Ascending aorta (tissue), 2 donors: ENCODE results near the gene EXOC3. TPM values are rescaled to one million over a fixed set of nuclear protein-coding genes. Genes with fewer than 3 reads are reported as not detected.

Experiments used
- DNase-seq, 2 donors: peaks; one replicate each; pipeline ENCODE4 v3.0.0-alpha.2; 2019; ENCODE audit warnings: low spot score in 2 of 2
- H3K27ac ChIP-seq, 2 donors: fragments of 200-600 bp; sonication (generic); one replicate each; pipeline ENCODE4 v1.5.1; 2016 to 2017; ENCODE audit warnings: mild to moderate bottlenecking in 1 of 2
- H3K27me3 ChIP-seq: fragments of 200-600 bp; sonication (generic); one replicate; pipeline ENCODE4 v1.5.1; 2017
- H3K36me3 ChIP-seq, 2 donors: fragments of 200-600 bp; sonication (generic); one replicate each; pipeline ENCODE4 v1.5.1; 2016
- H3K4me1 ChIP-seq, 2 donors: fragments of 200-600 bp; sonication (generic); one replicate each; pipeline ENCODE4 v1.5.1; 2016 to 2017; ENCODE audit warnings: mild to moderate bottlenecking in 1 of 2
- H3K4me3 ChIP-seq, 2 donors: fragments of 200-600 bp; sonication (generic); one replicate each; pipeline ENCODE4 v1.5.1; 2016 to 2017; ENCODE audit warnings: mild to moderate bottlenecking in 1 of 2
- H3K9me3 ChIP-seq, 2 donors: fragments of 200-600 bp; sonication (generic); one replicate each; pipeline ENCODE4 v1.5.1; 2016
- CTCF ChIP-seq, 3 experiments: fragments of 200-600 bp in 2 of 3; fragments of 450-650 bp in 1 of 3; sonication (generic) in 2 of 3; IDR thresholded peaks; one replicate each; pipeline ENCODE4 v1.5.1; 2016 to 2019; ENCODE audit warnings: antibody characterized with exemption in 3 of 3, mild to moderate bottlenecking in 1 of 3, moderate library complexity in 1 of 3
- intact Hi-C: fragments of 100-400 bp; cut with DNase I; formaldehyde crosslinking; loops from one replicate; pipeline ENCODE4 v1.15.1; 2023
- total RNA-seq: library from RNA; depleted of rRNA; stranded (reverse); fragments of >200 nt; gene quantifications from one replicate; pipeline ENCODE4 v1.1.0, GENCODE V29; 2016

The EXOC3 gene
- total RNA-seq, 1 donor from 2014 or later, result 56.7 TPM

GRCh38 chr5:415928-416635, 26.9 kb upstream of the EXOC3 start:
- TF ChIP-seq CTCF (IDR thresholded peaks at IDR 0.05), result no peak
- Histone ChIP-seq H3K4me1 (no peaks in the 10 kb centered on the region), H3K27me3 (no peaks in the 10 kb centered on the region), H3K36me3 (no peaks in the 10 kb centered on the region), H3K4me3 (peak overlapping the region in 1 of 2 donors; percentile 5), H3K27ac (peak overlapping the region in 1 of 2 donors; percentile 90), H3K9me3 (no peaks in the 10 kb centered on the region)
- intact Hi-C loops, result no loop called here
- DNase-seq, result peak in 1 of 2 donors; percentile 59

GRCh38 chr5:416636-416960, 26.4 kb upstream of the EXOC3 start:
- TF ChIP-seq CTCF (IDR thresholded peaks at IDR 0.05), result no peak
- intact Hi-C loops, result no loop called here
- Histone ChIP-seq H3K27me3 (no peaks in the 10 kb centered on the region), H3K9me3 (no peaks in the 10 kb centered on the region), H3K4me1 (no peaks in the 10 kb centered on the region), H3K4me3 (no peak overlapping the region), H3K36me3 (no peaks in the 10 kb centered on the region), H3K27ac (no peak overlapping the region)
- no peak for DNase-seq

GRCh38 chr5:417301-418161, 25.4 kb upstream of the EXOC3 start:
- intact Hi-C loops, result no loop called here
- TF ChIP-seq CTCF (IDR thresholded peaks at IDR 0.05), result no peak
- H3K4me3 ChIP-seq, result no peak overlapping the region
- H3K27me3 ChIP-seq, result no peaks in the 10 kb centered on the region
- H3K36me3 ChIP-seq, result no peaks in the 10 kb centered on the region
- no peak overlapping the region for H3K27ac ChIP-seq
- no peaks in the 10 kb centered on the region for H3K4me1 ChIP-seq
- DNase-seq, result peak in 1 of 2 donors; percentile 33
- no peaks in the 10 kb centered on the region for H3K9me3 ChIP-seq

GRCh38 chr5:418162-419121, 24.5 kb upstream of the EXOC3 start:
- TF ChIP-seq CTCF (IDR thresholded peaks at IDR 0.05), result no peak

GRCh38 chr5:419970-420369, 23.0 kb upstream of the EXOC3 start:
- no peaks in the 10 kb centered on the region for H3K9me3 ChIP-seq
- H3K4me3 ChIP-seq, result no peak overlapping the region
- H3K27me3 ChIP-seq, result no peaks in the 10 kb centered on the region
- no peaks in the 10 kb centered on the region for H3K4me1 ChIP-seq
- no peaks in the 10 kb centered on the region for H3K36me3 ChIP-seq
- TF ChIP-seq CTCF (IDR thresholded peaks at IDR 0.05), result no peak
- H3K27ac ChIP-seq, result no peak overlapping the region
- intact Hi-C loops, result no loop called here
- peak in 1 of 2 donors; percentile 18 for DNase-seq

More at GRCh38 chr5:418162-419121, 24.5 kb upstream of the EXOC3 start:
- intact Hi-C loops, result no loop called here
- Histone ChIP-seq H3K4me1 (no peaks in the 10 kb centered on the region), H3K36me3 (no peaks in the 10 kb centered on the region), H3K27me3 (no peaks in the 10 kb centered on the region), H3K4me3 (no peak overlapping the region), H3K27ac (no peak overlapping the region), H3K9me3 (no peaks in the 10 kb centered on the region)
- peak in 1 of 2 donors; percentile 54 for DNase-seq
